SK-N-MC (cell line): ENCODE measurements around the gene GPX4.

Experiments used
- EZH2 ChIP-seq: fragments of 200-600 bp; sonication (generic); IDR thresholded peaks from one replicate; pipeline ENCODE4 v1.6.1; 2017; ENCODE audit warnings: antibody characterized with exemption
- POLR2AphosphoS5 ChIP-seq: IDR thresholded peaks from 2 replicates; pipeline ENCODE4 v1.6.1; 2012; ENCODE audit warnings: mild to moderate bottlenecking, low read depth, low read length, borderline replicate concordance

GRCh38 chr19:1105873-1106840 lies 2.4 kb downstream of the GPX4 start:
- TF ChIP-seq EZH2 (no peak), POLR2AphosphoS5 (no peak)
